HG03095 (cell line): ENCODE data around the gene HHIPL1.

Experiments
- ATAC-seq: cut with Tn5 transposase; IDR thresholded peaks from one replicate; pipeline ENCODE4 v1.9.1; 2021; ENCODE audit warnings: moderate library complexity; ENCODE audit not compliant: unreplicated experiment

Gene HHIPL1

DNA sequence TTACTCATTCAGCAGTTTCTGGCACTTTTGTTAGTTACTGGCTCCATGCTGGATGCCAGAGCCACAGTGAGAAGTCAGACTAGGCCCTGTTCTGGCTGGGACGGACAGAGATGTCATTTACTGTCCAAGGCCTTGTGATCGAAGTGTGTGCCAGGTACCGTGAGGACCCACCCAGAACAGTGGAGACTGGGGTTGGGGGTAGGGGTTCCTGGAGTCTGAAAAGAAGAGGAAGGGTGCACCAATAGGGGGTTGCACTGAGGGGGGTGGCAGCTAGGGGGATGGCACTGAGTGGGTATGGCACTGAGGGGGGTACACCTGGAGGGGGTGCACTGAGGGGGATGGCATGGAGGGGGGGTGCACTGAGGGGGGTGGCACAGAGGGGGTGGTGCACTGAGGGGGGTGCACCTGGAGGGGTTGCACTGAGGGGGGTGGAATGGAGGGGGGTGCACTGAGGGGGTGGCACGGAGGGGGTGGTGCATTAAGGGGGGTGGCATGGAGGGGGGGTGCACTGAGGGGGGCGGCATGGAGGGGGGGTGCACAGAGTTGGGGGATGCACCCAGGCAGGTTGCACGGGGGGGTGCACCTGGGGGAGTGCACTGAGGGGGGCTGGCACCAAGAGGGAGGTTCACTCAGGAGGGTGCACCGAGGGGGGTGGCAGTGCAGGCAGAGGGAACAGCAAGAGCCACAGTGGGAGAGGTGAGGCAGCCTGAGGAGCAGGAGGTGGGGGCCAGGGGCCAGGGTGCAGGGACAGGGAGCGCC, 28.6 kb downstream of the HHIPL1 start:
- no peak for ATAC-seq

DNA sequence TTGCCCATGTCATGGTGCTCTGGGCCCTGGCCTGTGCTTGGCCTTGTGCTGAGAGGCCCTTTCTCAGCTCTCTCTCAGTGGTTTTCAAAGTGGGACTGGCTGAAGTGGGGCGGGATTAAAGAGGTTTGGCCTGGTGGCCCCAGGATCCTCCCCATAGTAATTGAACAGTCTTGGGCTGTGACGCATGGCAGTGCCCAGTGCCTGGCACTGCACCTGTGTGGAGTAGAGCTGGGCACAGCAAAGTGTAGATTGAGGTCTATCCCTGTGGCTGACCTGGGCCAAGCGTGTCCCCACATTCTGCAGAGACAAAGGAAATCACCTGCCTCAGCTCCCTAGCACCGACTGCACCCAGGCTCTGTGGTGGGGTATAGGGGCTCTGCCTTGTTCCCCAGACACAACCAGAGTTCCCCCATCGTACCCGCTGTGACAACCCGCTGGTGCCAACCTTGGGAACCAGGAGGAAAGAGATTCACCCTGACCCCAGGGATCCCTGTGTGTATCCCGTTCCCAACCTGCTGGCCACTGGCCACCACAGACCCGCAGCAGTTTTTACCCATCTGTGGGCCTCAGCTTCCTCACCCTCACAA, 29.2 kb downstream of the HHIPL1 start:
- ATAC-seq, result no peak

DNA sequence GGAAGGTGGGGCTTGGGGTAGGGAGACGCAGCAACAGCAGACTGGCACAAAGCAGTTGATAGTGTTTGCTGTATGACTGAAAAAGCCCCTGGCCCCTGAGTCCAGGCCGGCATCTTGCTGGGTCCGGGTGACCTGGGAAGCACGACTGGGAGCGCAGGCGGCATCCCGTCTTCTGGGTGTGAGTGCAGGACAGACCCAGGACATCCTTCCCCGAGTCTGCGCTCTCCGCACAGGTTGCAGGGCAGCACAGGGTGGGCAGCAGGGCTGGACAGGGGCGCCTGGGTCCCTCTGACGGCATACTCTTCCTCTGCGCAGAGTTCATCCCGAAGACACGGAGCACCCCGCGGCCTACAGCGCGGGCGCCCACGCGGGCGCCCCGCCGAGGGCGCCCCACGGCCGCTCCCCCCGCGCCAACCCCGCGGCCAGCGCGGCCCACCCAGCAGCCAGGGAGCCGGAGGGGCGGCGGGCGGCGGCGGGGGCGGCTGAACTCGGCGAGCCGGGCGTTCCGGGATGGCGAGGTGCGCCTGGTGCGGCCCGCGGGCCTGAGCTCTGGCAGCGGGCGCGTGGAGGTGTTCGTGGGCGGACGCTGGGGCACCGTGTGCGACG, 29.9 kb downstream of the HHIPL1 start:
- no peak for ATAC-seq

DNA sequence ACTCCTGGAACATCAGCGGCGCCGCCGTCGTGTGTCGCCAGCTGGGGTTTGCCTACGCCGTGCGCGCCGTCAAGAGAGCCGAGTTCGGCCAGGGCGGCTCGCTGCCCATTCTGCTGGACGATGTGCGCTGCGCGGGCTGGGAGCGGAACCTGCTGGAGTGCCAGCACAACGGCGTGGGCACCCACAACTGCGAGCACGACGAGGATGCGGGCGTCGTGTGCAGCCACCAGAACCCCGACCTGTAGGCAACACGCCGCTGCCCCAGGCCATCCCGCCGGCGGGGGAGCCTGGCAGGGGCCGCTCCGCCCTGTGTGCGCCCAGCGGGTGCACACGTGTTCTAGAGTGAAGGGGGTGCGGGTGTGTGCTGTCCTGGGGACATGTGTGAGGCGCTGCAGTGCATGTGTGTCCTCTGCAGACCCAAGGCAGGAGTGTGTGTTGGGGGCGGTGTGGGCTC, 30.5 kb downstream of the HHIPL1 start:
- no peak for ATAC-seq

DNA sequence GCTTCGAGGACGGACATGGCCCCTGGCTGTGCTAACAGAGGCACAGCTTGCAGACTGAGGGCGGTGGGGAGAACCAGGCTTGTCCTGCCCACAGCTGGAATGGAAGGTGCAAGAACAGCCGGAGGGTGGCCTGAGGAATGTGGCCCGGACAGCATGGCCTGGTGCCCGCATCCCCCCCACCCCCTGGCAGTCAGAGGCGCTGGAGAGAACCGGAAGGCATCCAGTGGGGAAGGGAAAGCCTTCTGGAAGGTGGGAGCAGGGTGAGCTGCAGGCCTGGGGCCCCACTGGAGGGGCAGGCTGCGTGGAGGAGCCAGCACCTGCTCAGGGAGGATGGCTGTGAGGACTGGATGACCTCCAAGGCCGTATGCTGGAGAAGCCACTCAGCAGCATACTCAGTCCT, 31.0 kb downstream of the HHIPL1 start:
- no peak for ATAC-seq

DNA sequence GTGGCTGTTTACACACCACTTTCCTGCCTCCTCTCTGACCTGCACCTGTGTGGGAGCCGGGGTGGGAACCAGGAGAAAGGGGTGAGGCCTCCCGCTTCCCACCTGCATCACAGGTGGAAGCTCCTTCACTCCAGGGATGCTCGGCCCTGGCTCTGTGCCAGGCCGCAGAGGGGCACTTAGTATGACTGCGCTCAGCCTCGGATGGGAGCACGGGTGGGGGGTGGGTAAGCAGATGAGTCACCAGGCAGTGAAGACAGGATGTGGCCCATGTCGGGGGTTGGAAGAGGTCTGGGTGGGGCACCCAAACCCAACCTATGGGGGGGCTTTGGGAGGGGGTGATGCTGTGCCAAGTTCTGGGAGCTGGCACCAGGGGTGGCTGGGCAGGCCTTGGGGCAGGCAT, 31.7 kb downstream of the HHIPL1 start:
- no peak for ATAC-seq

DNA sequence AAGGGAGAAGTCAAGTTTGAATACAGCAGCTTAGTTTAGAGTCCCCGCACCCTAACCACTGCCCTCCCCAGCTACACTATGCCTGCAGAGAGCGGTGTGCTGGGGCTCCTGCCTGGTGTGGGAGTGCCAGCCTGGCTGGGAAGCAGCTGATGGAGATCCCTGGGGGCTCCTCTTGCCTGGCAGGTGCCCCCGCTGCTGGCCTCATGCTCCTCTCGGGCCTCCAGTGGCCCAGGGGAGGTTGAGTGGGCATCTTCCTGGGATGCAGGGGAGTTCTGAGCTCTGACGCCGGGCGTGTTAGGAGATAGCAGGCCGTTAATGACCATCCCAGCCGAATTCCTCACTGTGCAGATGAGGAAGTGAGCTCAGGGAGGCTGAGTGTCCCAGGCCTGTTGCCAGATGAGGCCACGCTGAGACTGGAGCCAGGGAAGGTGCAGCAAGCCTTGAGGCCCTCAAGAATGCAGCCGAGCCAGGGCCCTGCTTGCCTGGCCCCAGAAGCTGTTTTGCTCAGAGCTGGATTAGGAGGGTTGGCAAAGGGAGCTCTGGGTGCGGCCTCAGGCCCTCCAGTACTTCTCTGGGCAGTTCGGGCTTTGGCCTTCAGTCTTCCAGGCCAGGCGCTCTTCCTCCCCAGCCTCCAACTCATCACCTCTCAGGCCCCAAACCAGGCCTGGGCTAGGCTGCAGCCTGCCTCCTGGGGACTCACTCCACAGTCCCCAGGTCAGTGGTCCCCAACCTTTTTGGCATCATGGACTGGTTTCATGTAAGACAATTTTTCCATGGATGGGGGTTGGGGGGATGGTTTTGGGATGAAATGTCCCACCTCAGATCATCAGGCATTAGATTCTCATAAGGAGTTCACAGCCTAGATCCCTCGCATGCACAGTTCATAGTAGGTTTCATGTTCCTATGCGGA, 32.6 kb downstream of the HHIPL1 start:
- ATAC-seq, result no peak

DNA sequence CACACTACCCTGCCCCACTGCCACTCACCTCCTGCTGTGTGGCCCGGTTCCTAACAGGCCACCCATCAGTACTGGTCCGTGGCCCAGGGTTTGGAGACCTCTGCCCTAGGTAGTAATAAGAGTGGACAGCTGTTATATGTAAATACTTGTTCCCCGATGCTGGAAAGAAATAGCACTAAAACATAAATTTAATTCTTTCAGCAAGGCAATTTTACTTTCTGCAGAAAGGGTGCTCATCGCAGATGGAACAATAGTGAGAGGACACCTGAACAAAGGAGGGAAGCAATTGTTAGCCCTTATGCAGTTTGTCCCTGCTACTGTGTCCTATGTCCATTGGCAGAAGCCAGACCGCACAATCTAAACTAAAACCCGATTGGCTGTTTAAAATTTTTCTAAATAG, 33.3 kb downstream of the HHIPL1 start:
- ATAC-seq, result no peak

DNA sequence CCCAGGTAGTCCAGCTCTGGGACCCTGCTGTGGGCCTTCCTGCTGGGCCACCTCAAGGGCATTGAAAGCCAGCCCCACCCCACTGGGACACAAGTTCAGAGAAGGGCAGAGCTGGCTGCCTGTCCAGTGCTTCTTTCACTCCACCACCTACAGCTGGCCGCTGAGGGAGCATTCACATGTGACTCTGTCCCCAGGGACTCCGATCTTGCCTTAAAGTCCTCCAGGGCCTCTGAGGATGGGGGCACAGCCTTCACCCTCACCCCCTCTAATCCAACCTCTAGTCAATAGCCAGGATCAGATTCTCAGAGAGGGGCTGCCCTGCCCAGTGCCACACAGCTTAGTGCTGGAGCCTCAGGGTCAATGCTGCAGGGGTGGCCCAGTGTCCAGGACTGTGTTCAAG, 34.2 kb downstream of the HHIPL1 start:
- no peak for ATAC-seq

DNA sequence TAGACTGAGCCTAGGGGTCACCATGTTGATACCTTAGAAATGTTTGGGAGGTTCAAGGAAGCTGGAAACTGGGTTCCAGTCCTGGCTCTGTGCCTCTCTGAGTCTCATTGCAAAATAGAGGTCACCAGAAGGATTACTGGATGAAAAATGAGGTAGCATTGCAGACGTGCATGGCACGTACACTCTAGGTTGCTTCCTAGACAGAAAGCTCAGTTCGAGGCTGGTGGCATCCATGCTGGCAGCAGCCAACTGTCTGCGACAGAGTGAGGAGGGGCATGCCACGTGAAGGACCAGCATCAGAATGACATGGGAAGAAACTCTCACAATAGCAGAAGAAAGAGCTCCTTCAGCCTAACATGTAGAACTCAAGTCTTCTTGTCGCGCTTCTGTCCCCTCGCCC, 34.6 kb downstream of the HHIPL1 start:
- no peak for ATAC-seq

DNA sequence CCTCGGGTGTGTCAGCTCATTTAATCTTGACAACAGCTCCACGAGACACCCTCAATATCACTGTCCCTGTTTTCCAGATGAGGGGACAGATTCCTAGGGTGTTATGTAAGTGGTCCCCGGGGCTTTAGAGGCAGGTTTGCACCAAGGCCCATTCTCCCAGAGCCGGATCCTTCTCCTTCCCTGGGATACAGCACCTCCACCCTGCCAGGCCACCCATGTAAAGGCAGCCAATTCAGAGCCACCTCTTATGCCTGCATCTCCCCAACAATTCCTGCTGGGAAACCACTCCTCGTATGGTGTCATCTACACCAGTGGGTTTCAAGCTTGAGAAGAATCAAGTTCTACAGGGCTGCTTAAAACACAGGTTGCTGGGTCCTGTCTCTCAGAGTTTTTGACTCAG, 35.1 kb downstream of the HHIPL1 start:
- no peak for ATAC-seq

DNA sequence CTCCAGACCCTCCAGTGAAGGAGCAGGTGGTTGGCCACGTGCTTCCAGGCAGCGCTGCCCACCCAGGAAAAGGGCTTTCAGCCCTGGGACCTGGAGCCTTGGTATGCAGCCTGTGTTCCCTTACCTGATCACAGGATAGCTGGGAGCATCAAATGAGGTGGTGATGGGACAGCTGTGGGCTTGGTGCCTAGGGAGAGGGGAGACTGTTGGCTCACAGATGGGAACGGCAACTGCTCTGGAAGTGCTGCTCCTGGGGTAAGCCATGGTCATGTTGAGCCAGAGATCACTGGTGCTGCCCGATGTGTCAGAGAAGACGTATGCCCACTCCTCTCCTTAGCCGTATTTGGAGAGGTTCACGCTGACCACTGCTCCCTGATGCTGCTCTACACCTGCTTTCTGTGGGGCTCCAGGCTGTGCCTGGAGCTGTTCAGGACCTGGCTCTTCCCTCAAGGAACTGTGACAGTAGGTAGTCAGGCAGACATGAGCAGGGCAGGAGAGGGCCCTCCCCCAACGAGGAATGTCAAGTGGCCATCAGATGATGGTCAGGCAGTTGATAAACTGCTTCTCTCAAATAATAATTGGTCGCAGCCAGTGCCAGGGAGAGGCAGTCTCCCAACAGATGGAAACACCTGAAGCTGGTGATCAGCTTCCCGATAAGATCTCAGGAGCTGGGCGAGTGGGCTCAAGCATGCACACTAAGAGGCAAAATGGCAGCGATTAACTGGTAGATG, 36.3 kb downstream of the HHIPL1 start:
- no peak for ATAC-seq

DNA sequence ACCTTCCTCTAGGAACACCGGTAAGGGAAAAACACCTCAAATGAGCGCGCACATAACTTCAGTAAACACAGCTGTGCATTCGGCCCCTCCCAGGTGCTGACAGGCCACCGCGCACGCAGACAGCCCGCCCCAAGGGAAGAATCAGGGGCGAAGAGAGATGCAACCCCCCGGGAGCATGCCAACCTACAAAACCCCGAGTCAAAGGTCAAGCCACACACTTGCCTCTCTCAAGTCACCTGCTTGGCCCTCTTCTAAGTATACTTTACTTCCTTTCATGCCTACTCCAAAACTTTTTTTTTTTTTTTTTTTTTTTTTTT, 36.9 kb downstream of the HHIPL1 start:
- ATAC-seq, result no peak

DNA sequence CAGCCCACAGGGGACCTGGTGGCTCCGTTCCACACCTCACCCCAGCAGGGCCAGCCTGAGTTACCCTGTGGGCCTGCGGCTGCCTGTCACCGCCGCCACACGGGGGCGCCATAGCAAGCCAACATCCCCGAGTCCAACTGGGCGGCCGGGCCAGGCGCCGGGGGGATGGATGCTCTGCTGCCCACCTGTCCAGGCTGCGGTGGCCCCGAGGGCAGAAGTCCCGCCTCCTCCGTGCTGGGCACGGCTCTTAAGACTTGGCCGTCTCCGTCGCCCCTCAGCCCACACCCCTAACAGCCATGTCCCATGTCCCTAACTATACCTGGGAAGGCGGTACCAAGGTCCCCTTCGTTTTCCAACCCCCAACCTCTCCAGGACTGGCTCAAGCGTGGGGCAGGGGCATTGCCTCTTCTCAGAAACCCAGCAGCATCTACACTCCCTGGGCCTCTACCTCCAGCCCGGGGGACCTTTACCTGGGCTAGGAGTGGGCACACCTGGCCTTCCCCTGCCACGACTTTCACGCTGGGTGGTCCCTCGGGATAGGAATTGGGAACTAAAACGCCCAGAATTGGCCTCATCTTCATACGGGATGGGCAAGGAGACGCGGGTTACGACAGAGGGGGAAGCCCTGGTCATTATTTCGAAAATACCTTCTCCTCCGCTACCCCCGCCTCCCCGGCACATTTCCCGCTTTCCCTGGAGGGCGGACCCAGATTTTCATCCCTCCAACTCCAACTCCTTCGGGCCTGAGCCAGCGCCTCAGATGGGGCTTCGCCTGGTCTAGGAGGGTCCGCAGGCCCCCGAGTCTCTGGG, 38.1 kb downstream of the HHIPL1 start:
- peak; percentile 33 for ATAC-seq

DNA sequence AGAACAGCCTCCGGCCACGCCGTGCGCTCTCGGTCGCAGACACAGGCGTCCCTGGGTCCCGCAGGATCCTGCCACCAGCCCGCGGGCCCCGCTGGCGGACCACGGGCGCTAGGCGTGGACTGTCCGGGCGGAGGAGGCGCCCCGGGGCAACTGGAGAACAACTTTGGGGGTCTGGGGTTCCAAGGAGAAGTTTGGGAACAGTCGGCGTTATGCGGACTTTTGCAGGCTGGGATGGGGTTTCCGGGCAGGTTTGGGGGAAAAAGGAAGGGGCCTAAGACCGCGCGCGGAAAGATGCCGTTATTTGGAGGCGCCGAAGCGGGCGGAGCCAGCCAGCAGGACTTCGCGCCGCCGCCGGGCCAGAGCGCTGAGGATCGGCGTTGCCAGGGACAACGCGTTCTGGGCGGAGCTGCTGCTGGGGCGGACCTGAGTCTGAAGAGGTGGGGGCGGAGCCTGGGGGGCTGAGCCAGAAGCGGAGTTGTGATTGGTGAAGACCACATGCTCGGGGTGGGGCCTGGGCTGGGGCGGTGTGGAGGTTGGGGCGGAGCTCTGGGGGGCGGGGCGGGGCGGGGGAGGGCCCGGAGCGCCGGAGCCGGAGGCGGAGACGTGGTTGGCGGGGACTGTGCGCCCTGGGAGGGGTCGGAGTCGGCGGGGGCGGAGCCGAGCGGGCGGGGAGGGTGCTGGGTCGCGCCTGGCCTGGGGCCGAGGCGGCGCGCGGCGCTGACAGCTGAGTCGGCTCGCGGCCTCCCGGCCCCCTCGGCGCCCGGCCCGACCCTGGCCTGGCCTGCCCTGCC, 38.9 kb downstream of the HHIPL1 start, which contains the start of gene CYP46A1:
TSS of gene CYP46A1 (plus strand) at position 680 of the 791 bp plus-strand sequence. CDS start 120 bp downstream, outside the sequence.
- peak; percentile 91 for ATAC-seq

DNA sequence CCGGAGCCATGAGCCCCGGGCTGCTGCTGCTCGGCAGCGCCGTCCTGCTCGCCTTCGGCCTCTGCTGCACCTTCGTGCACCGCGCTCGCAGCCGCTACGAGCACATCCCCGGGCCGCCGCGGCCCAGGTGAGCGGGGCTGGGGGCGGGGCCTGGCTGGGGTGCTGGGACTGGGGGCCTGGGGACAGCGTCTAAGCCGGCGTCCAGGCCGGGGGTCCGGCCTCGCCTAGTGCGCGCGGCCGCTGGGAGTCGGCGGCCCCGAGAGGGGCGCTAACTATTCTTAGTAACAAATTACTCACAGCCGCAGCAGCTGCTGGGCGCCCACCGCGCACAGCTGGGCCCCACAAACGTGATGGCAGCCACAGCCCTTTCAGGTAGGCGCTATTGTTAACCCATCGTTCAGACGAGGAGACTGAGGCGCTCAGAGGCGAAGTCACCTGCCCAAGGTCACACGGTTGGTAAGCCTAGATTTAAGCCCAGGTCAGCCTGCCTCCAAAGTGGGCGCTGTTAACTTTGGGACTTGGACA, 39.5 kb downstream of the HHIPL1 start:
- peak; percentile 24 for ATAC-seq

DNA sequence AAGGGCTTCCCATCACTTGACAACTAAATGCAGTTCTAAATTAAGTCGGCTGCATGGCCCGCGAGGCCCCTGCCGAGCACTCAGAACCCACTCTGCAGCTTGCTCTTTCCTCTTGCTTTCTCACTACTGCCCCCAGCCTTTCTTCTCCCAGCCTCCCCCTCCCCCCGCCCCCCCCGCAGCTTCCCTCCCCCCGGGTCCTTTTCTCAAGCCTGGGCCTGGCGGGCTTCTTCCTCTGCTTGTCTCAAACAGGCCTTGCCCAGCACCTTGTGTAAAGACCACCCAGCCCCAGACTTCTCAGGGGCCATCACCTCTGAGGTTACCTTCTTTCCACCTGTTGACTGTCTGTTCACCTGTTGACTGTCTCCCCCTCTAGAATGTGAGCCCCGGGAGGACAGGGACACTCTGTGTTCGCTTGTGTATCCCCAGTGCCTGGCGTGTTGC, 40.2 kb downstream of the HHIPL1 start:
- no peak for ATAC-seq

DNA sequence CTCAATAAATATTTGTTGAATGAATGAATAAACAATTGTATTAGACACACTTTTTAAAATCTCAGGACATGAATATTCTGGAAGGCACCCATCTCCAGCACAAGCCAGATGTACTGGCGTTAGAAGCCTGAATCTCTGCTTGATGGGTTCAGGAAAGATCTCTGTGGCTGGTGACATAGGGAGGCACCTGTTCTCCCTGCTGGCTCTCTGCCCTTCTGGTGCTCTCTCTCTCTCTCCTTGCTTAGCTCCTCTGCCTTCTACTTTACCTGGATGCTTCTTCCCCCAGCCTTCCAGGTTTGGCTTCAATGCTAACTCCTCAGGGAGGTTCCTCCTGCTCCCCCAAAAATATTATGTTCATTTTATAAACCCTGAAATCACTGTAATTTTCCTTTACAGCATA, 40.7 kb downstream of the HHIPL1 start:
- ATAC-seq, result no peak
